NB4 (cell line): ENCODE measurements around the gene PARD6B.
"Not testable (repeated sequence)": the region's sequence is repeated elsewhere in the genome, so short reads cannot be mapped to it uniquely, and the experiment has no call there.

ENCODE experiments used
- DNase-seq: peaks from one replicate; pipeline ENCODE4 v3.0.0; 2010; ENCODE audit warnings: low read depth
- H3K4me3 ChIP-seq: one replicate; pipeline ENCODE4 v1.5.1; 2011; ENCODE audit warnings: mild to moderate bottlenecking, low read depth, low read length, moderate library complexity
- CTCF ChIP-seq: IDR thresholded peaks from one replicate; pipeline ENCODE4 v1.5.1; 2012; ENCODE audit warnings: low read depth, low read length
- MAX ChIP-seq: IDR thresholded peaks from 2 replicates; pipeline ENCODE4 v1.6.1; 2011; ENCODE audit warnings: low read depth, low read length
- MYC ChIP-seq: IDR thresholded peaks from 2 replicates; pipeline ENCODE4 v1.6.1; 2011; ENCODE audit warnings: low read depth, low read length
- POLR2A ChIP-seq: IDR thresholded peaks from 2 replicates; pipeline ENCODE4 v1.6.1; 2011; ENCODE audit warnings: mild to moderate bottlenecking; ENCODE audit not compliant: insufficient read length; ENCODE audit errors: extremely low read depth

PARD6B gene

GRCh38 chr20:50711113-50711825, 20.1 kb upstream of the PARD6B start:
- no peak for DNase-seq
- no peak overlapping the region for H3K4me3 ChIP-seq
- TF ChIP-seq MAX, result no peak
- no peak for TF ChIP-seq POLR2A
- TF ChIP-seq MYC, result no peak
- no peak for TF ChIP-seq CTCF

GRCh38 chr20:50712771-50713656, 18.4 kb upstream of the PARD6B start:
- H3K4me3 ChIP-seq, result no peak overlapping the region
- TF ChIP-seq POLR2A (no peak), MYC (no peak), CTCF (no peak)
- DNase-seq, result no peak

- DNase-seq, result no peak
- TF ChIP-seq POLR2A, result no peak
- peak; percentile 43 for TF ChIP-seq CTCF
- TF ChIP-seq MAX, result no peak
- TF ChIP-seq MYC, result no peak
- no peak overlapping the region for H3K4me3 ChIP-seq
These were observed 17.7 kb upstream of the PARD6B start for GRCh38 chr20:50713657-50714101.

- H3K4me3 ChIP-seq, DNase-seq: not testable (repeated sequence)
These were observed 17.0 kb upstream of the PARD6B start for GRCh38 chr20:50714426-50714825.

- no peak for DNase-seq
- TF ChIP-seq CTCF (no peak), MYC (no peak), MAX (no peak), POLR2A (no peak)
- H3K4me3 ChIP-seq, result no peak overlapping the region
These were observed 15.7 kb upstream of the PARD6B start for GRCh38 chr20:50715694-50716093.

- H3K4me3 ChIP-seq, result no peak overlapping the region
- TF ChIP-seq CTCF (no peak), POLR2A (no peak), MAX (no peak), MYC (no peak)
- no peak for DNase-seq
These were observed 14.9 kb upstream of the PARD6B start for GRCh38 chr20:50716518-50716917.
